Activated T-helper 1 cell treated with anti-CD3 and anti-CD28 coated beads, Interleukin-12 subunit alpha, Interleukin-12 subunit beta, Interleukin-2, Interleukin-4 antibody, amounts not matched to agents 30 ng/mL and 10 ng/mL and 1 ng/mL, durations not matched to agents 14 hours and 24 hours and 36 hours (primary cell): ENCODE measurements around the gene LRRN4. TPM values are rescaled to one million over a fixed set of nuclear protein-coding genes. Genes with fewer than 3 reads are reported as not detected.
"Not testable (repeated sequence)": the region's sequence is repeated elsewhere in the genome, so short reads cannot be mapped to it uniquely, and the experiment has no call there.

ENCODE experiments used
- DNase-seq: peaks from one replicate; pipeline ENCODE4 v3.0.0; 2021; ENCODE audit warnings: low spot score
- H3K27ac Mint-ChIP-seq: one replicate; pipeline ENCODE4 v1.8.0; 2021; ENCODE audit warnings: mild to moderate bottlenecking, mixed read lengths
- H3K27me3 Mint-ChIP-seq: one replicate; pipeline ENCODE4 v1.8.0; 2022; ENCODE audit warnings: mild to moderate bottlenecking, moderate library complexity, mixed read lengths; ENCODE audit not compliant: insufficient read depth
- H3K36me3 Mint-ChIP-seq: one replicate; pipeline ENCODE4 v1.8.0; 2021; ENCODE audit warnings: low read depth, mixed read lengths
- H3K4me1 Mint-ChIP-seq: one replicate; pipeline ENCODE4 v1.8.0; 2021; ENCODE audit warnings: low read depth, mixed read lengths
- H3K4me3 Mint-ChIP-seq: one replicate; pipeline ENCODE4 v1.8.0; 2021; ENCODE audit warnings: mild to moderate bottlenecking, moderate library complexity, mixed read lengths
- H3K9me3 Mint-ChIP-seq: one replicate; pipeline ENCODE4 v1.8.0; 2021; ENCODE audit warnings: mixed read lengths
- intact Hi-C: fragments of 100-400 bp; cut with micrococcal nuclease; formaldehyde crosslinking; loops from one replicate; pipeline ENCODE4 v1.15.1; 2024
- total RNA-seq: library from RNA; stranded (reverse); gene quantifications from 2 replicates; pipeline ENCODE4 v1.2.3, GENCODE V29; 2022

LRRN4 gene
- total RNA-seq, 1 donor from 2014 or later, result not detected

- intact Hi-C loops, result no loop called here
- Mint-ChIP-seq H3K9me3 (no peaks in the 10 kb centered on the region), H3K36me3 (no peaks in the 10 kb centered on the region), H3K4me1 (no peaks in the 10 kb centered on the region), H3K4me3 (no peak overlapping the region), H3K27ac (no peak overlapping the region), H3K27me3 (peaks cover 28% of the 10 kb centered on the region)
- no peak for DNase-seq
Measured at GRCh38 chr20:6055981-6056569, 2.2 kb upstream of the LRRN4 start.

DNA sequence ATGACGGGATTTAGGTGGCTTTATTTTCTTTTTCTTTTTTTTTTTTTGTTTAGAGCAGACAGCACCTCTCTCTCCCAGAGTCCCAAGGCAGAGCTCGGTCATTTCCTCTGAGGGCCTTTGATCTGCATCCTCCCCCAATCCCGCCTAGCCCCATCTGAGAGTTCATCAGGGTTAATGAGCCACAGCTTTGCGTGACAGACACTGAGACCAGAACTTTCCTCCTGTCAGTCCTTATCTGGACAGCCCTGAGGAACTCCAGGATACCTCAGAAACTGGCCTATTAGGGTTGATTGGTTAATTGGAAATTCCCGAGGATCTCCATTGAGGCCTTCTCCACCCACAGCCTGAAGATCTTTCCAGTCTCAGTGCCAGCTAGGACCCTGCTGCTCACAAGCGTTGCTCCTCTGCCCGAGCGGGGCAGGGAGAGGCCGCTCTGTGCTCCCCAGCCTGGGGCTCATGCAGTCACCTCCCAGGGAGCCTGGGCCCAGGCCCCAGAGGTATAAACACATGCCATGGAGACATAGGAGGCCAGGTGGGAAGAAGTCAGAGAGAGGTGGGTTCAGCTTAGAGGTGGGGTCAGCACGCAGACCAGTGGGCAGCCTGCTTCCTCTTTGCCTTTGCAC lies 1.4 kb upstream of the LRRN4 start:
- DNase-seq, result no peak
- H3K4me1 Mint-ChIP-seq, result no peaks in the 10 kb centered on the region
- peaks cover 36% of the 10 kb centered on the region for H3K27me3 Mint-ChIP-seq
- intact Hi-C loops, result no loop called here
- no peak overlapping the region for H3K4me3 Mint-ChIP-seq
- no peak overlapping the region for H3K27ac Mint-ChIP-seq
- no peaks in the 10 kb centered on the region for H3K9me3 Mint-ChIP-seq
- no peaks in the 10 kb centered on the region for H3K36me3 Mint-ChIP-seq

DNA sequence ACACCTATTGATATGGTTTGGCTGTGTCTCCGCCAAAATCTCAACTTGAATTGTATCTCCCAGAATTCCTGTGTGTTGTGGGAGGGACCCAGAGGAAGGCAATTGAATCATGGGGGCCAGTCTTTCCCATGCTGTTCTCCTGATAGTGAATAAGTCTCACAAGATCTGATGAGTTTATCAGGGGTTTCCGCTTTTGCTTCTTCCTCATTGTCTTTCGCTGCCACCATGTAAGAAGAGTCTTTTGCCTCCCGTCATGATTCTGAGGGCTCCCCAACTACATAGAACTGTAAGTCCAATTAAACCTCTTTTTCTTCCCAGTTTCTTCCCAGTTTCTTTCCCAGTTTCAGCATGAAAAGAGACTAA lies 810 bp upstream of the LRRN4 start:
- H3K4me3 Mint-ChIP-seq, intact Hi-C loops: not testable (repeated sequence)
- H3K27me3 Mint-ChIP-seq, result peaks cover 39% of the 10 kb centered on the region

DNA sequence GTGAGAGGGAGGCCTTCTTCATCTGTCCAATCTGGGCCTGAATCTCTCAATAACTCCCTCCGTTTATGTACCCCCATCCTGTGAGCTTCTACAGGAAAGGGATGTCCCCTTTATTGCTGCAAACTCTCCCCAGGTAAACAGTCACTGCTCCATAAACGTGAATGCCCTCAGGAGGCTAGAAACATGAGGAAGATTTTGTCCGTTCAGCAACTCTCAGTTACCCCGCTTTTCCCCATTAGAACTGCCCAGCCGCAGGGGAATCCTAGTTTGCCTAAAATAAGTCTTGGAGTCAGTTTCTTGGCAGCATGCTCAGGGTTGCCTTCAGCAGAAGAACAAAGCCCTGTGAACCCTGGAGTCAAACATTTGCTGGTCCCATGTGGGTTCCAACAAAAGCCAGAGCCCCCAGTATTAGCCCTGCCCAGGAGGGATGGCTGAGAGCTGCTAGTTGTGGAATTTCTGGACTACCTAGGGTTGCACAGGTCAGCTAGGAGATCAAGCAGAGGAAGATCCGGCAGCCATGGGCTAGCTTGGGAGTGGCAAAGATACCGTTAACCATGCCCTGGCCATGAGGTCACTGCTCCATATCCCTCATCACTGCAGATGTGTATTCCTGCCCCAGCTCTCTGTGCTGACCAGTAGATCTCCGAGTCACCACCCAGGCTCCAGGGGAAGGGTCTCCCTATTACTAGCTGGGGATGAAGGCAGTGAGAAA lies 640 bp downstream of the LRRN4 start:
- H3K36me3 Mint-ChIP-seq, result no peaks in the 10 kb centered on the region
- H3K27me3 Mint-ChIP-seq, result peaks cover 31% of the 10 kb centered on the region
- peak overlapping the region; percentile 16 for H3K4me3 Mint-ChIP-seq
- no peaks in the 10 kb centered on the region for H3K9me3 Mint-ChIP-seq
- no peaks in the 10 kb centered on the region for H3K4me1 Mint-ChIP-seq
- no peak for DNase-seq
- no peak overlapping the region for H3K27ac Mint-ChIP-seq
- intact Hi-C loops, result no loop called here

More for the DNA sequence above, 810 bp upstream of the LRRN4 start:
- H3K9me3 Mint-ChIP-seq, DNase-seq, H3K4me1 Mint-ChIP-seq, H3K36me3 Mint-ChIP-seq, H3K27ac Mint-ChIP-seq: not testable (repeated sequence)

DNA sequence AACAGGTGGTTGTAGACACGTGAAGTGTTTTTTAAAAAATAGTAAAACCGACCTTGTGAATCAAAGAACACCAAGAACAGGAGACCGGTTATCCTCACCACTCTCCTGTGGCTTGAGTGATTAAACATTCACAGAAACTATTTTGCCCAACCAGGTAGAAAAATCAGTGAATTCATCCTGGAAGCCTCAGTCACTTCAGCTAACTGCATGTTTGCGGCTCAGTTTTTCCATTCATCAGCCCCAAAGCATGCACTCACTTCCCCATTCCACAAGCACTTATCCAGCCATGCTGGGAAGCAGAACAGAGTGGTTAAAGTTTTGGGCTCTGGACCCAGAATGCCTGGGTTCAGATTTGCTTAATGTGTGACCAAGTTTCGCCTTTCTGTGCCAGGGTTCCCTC lies 2.4 kb downstream of the LRRN4 start:
- Mint-ChIP-seq H3K27ac (no peak overlapping the region), H3K27me3 (peaks cover 28% of the 10 kb centered on the region), H3K4me1 (no peaks in the 10 kb centered on the region), H3K9me3 (no peaks in the 10 kb centered on the region), H3K4me3 (no peak overlapping the region), H3K36me3 (no peaks in the 10 kb centered on the region)
- no peak for DNase-seq
- intact Hi-C loops, result no loop called here

GRCh38 chr20:6048391-6048790 lies 5.5 kb downstream of the LRRN4 start:
- H3K27ac Mint-ChIP-seq, result no peak overlapping the region
- no peaks in the 10 kb centered on the region for H3K9me3 Mint-ChIP-seq
- intact Hi-C loops, result no loop called here
- DNase-seq, result no peak
- H3K4me3 Mint-ChIP-seq, result no peak overlapping the region
- peaks cover 3% of the 10 kb centered on the region for H3K36me3 Mint-ChIP-seq
- H3K27me3 Mint-ChIP-seq, result peaks cover 27% of the 10 kb centered on the region
- H3K4me1 Mint-ChIP-seq, result no peaks in the 10 kb centered on the region

GRCh38 chr20:6046432-6046831 lies 7.4 kb downstream of the LRRN4 start:
- H3K4me3 Mint-ChIP-seq, result no peak overlapping the region
- intact Hi-C loops, result no loop called here
- H3K9me3 Mint-ChIP-seq, result no peaks in the 10 kb centered on the region
- peaks cover 13% of the 10 kb centered on the region for H3K27me3 Mint-ChIP-seq
- H3K27ac Mint-ChIP-seq, result no peak overlapping the region
- H3K36me3 Mint-ChIP-seq, result peaks cover 8% of the 10 kb centered on the region
- H3K4me1 Mint-ChIP-seq, result no peaks in the 10 kb centered on the region
- no peak for DNase-seq

DNA sequence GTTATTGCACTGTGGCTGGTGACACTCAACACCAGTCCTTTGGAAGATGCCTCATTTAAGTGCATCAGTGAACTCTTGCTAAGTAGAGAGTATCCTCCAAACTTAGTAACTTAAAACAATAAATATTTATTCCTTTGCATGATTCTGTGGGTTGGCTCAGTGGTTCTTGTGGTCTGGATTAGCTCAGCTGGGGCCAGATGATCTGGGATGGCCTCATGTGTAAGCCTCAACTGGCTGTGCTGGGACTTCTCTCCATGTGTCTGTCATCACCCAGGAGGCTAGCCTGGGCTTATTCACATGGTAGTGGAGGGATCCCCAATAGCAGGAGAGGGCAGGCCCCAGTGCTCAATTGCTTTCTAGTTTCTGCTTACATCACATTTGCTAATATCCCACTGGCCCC lies 8.3 kb downstream of the LRRN4 start:
- peaks cover 6% of the 10 kb centered on the region for H3K27me3 Mint-ChIP-seq
- H3K4me1 Mint-ChIP-seq, result no peaks in the 10 kb centered on the region
- no peaks in the 10 kb centered on the region for H3K9me3 Mint-ChIP-seq
- no peak overlapping the region for H3K4me3 Mint-ChIP-seq
- H3K27ac Mint-ChIP-seq, result no peak overlapping the region
- H3K36me3 Mint-ChIP-seq, result peaks cover 11% of the 10 kb centered on the region
- DNase-seq, result no peak
- intact Hi-C loops, result no loop called here

GRCh38 chr20:6044115-6044514 lies 9.7 kb downstream of the LRRN4 start:
- intact Hi-C loops, result no loop called here
- Mint-ChIP-seq H3K4me1 (no peaks in the 10 kb centered on the region), H3K27me3 (no peaks in the 10 kb centered on the region), H3K9me3 (no peaks in the 10 kb centered on the region), H3K27ac (no peak overlapping the region), H3K4me3 (no peak overlapping the region), H3K36me3 (peaks cover 18% of the 10 kb centered on the region)
- no peak for DNase-seq

DNA sequence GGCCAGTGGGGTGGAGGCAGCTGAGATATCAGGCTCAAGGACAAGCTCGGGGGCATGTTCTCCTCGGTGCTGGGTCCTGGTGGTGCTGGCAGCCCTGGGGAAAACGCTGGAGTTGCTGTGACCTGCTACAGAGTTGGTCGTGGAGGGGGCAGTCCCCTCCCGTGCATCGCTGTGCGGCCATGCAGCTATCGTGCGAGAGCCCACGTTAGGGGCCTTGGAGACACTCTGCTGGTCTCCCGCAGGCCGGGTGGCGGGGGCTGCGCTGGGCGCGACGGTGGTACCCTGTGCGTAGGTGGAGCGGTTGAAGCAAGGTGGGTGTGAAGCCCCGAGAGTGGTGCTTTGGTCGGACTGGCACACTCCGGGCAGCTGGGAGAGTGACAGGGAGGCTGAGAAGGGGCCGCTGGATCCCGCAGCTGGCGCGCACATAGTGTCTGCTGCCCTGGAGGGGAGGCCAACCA lies 12.0 kb downstream of the LRRN4 start:
- no peaks in the 10 kb centered on the region for H3K4me1 Mint-ChIP-seq
- H3K27ac Mint-ChIP-seq, result no peak overlapping the region
- H3K36me3 Mint-ChIP-seq, result peaks cover 27% of the 10 kb centered on the region
- H3K27me3 Mint-ChIP-seq, result no peaks in the 10 kb centered on the region
- intact Hi-C loops, result no loop called here
- H3K9me3 Mint-ChIP-seq, result no peaks in the 10 kb centered on the region
- H3K4me3 Mint-ChIP-seq, result no peak overlapping the region
- DNase-seq, result no peak

DNA sequence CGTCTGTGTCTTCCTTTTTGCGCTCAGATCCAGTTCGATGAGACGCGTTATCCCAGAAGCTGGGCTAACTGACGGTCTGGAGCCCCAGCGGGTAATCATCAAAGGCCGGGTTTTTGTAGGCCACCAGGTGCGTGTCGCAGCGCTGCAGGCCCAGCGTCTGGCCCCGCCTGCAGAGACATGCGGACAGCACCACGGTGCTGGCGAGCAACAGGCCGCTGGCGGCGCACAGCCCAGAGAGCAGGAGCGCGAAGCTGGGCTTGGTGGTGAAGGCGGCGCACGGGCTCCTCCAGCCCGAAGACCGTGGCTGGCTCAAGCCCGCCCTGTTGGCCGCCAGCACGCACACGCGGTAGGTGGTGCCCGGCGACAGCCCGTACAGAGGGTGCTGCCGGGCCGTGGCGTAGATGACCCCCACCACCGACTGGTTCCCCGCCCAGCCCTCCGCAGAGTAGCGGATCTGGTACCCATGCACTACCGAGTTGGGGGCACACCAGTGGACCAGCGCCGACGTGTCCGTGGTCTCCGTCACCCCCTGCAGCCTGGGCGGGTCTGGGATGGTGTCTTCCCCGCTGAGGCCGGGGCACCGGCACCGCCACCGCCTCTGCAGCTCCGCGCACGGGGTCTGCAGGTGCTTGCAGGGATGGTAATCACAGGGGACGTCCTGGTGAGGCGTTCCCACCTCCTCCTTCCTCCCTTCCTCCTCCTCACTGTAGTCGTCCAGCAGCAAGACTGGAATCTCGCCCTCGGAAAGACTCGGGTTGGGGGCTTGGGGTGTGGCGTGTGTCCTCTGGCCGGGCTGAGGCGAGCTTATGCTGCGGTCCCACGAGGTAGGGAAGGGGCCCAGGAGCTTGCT lies 12.7 kb downstream of the LRRN4 start:
- H3K4me3 Mint-ChIP-seq, result no peak overlapping the region
- H3K36me3 Mint-ChIP-seq, result peaks cover 29% of the 10 kb centered on the region
- no peak for DNase-seq
- H3K4me1 Mint-ChIP-seq, result no peaks in the 10 kb centered on the region
- H3K9me3 Mint-ChIP-seq, result no peaks in the 10 kb centered on the region
- H3K27ac Mint-ChIP-seq, result no peak overlapping the region
- intact Hi-C loops, result no loop called here
- no peaks in the 10 kb centered on the region for H3K27me3 Mint-ChIP-seq

DNA sequence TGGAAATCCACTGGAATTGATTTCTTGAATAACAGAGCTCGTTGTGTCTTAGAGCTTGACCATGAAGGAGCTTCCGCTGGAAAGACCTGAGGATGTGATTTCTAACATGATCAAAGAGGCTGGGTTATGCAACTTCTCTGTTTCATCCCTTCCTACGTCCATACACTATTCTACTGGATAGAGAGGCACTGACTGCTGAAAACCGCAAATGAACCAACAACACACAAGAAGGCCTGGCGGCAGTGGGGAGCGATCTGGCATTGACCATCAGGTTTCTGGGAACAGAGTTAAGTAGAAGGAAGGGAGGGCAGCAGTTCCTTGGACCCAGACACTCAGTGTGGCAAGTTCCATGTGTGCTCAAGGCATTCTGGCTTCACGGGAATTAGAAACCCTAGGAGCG lies 13.3 kb downstream of the LRRN4 start:
- intact Hi-C loops, result no loop called here
- Mint-ChIP-seq H3K27me3 (no peaks in the 10 kb centered on the region), H3K36me3 (peaks cover 30% of the 10 kb centered on the region), H3K9me3 (no peaks in the 10 kb centered on the region), H3K4me1 (no peaks in the 10 kb centered on the region), H3K4me3 (no peak overlapping the region), H3K27ac (no peak overlapping the region)
- no peak for DNase-seq

- Mint-ChIP-seq H3K9me3 (no peaks in the 10 kb centered on the region), H3K36me3 (peaks cover 30% of the 10 kb centered on the region), H3K4me1 (peaks cover under 1% of the 10 kb centered on the region), H3K4me3 (no peak overlapping the region), H3K27me3 (no peaks in the 10 kb centered on the region), H3K27ac (no peak overlapping the region)
- no peak for DNase-seq
- intact Hi-C loops, result no loop called here
Measured at GRCh38 chr20:6039766-6040165, 14.1 kb downstream of the LRRN4 start.
